ENCODE results near the gene CTDSP2. TPM values are rescaled to one million over a fixed set of nuclear protein-coding genes. Genes with fewer than 3 reads are reported as not detected.

CTDSP2 gene
- total RNA-seq, 1 experiment from 2014 or later = 14.2 TPM

DNA sequence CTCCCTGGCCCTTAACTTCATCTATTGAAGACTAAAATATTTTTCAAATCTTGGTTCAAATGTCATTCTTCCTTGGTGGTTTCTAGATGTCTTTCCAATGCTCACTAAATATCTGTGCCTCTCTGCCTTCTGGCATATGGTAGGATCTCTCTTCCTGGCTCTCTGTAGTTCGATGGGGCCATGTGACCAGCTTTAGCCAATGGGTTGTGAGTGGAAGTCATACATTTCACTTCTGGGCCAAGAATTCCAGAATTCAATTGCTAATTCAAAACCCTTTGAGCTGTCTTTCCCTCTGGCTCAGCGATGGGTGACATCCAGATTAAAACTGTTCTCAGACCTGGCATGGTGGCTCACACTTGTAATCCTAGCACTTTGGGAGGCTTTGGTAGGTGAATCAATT, 25.8 kb upstream of the CTDSP2 start:
- H3K9me3 ChIP-seq (ENCODE audit: low read length) = no peaks in the 10 kb centered on the region
- H3K27me3 ChIP-seq (ENCODE audit: low read length) = no peaks in the 10 kb centered on the region
- H3K4me1 ChIP-seq (ENCODE audit: low read length) = no peaks in the 10 kb centered on the region
- DNase-seq = no peak
- H3K79me2 ChIP-seq (ENCODE audit: low read length) = no peaks in the 10 kb centered on the region
- no peaks in the 10 kb centered on the region for H3K36me3 ChIP-seq (ENCODE audit: insufficient read depth, low read length)
- H2AFZ ChIP-seq (ENCODE audit: low read length) = no peak overlapping the region
- no peak overlapping the region for H3K9ac ChIP-seq (ENCODE audit: low read length)
- H3K9me2 ChIP-seq (replicated peaks; ENCODE audit: insufficient read depth, low read length) = no peaks in the 10 kb centered on the region
- H3K4me2 ChIP-seq (ENCODE audit: low read depth, low read length, poor library complexity, severe bottlenecking) = no peak overlapping the region
- H4K20me1 ChIP-seq (ENCODE audit: insufficient read depth, low read depth, low read length) = no peaks in the 10 kb centered on the region
- no peak overlapping the region for H3K27ac ChIP-seq (ENCODE audit: low read length)
- no peak overlapping the region for H3K4me3 ChIP-seq (ENCODE audit: low read length)

GRCh38 chr12:57869927-57870318, 23.4 kb upstream of the CTDSP2 start:
- H3K9ac ChIP-seq (ENCODE audit: low read length) = no peak overlapping the region
- no peak overlapping the region for H3K4me2 ChIP-seq (ENCODE audit: low read depth, low read length, poor library complexity, severe bottlenecking)
- no peak overlapping the region for H3K27ac ChIP-seq (ENCODE audit: low read length)
- no peaks in the 10 kb centered on the region for H3K9me2 ChIP-seq (replicated peaks; ENCODE audit: insufficient read depth, low read length)
- H2AFZ ChIP-seq (ENCODE audit: low read length) = no peak overlapping the region
- no peaks in the 10 kb centered on the region for H4K20me1 ChIP-seq (ENCODE audit: insufficient read depth, low read depth, low read length)
- no peaks in the 10 kb centered on the region for H3K27me3 ChIP-seq (ENCODE audit: low read length)
- DNase-seq = no peak
- H3K9me3 ChIP-seq (ENCODE audit: low read length) = no peaks in the 10 kb centered on the region
- H3K79me2 ChIP-seq (ENCODE audit: low read length) = no peaks in the 10 kb centered on the region
- no peak overlapping the region for H3K4me3 ChIP-seq (ENCODE audit: low read length)
- H3K36me3 ChIP-seq (ENCODE audit: insufficient read depth, low read length) = no peaks in the 10 kb centered on the region
- H3K4me1 ChIP-seq (ENCODE audit: low read length) = peaks cover 6% of the 10 kb centered on the region

DNA sequence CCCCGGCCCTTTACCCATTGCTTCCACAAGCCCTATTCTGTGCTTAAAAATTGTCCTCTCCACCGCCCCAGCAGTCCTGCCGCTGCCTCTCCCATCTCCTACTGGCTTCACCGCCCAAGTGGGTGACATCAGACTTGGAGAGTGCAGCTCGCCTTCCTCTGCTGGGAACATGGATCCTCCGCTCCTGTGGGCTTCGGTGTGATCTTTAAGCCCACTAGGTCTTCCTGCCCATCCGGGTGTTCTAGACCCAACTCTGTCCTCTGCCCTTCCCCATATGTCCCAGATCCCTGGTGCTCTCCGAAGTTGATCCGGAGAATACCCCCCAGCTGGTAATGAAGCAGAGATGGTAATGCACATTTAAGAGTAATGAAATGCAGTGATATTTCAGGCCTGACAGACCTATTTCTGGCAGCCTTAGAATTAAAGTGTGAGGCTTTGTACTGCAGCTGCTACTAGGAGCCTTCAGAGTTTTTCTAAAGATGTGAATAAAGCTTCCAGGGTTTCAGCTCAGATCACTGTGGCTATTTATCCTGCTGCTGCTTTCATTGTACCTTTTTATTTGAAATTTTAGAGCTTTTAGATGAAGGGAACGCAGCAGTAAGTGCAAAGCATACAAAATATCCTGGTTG, 22.9 kb upstream of the CTDSP2 start:
- Histone ChIP-seq H3K27me3 (ENCODE audit: low read length) (no peaks in the 10 kb centered on the region), H2AFZ (ENCODE audit: low read length) (no peak overlapping the region), H3K79me2 (ENCODE audit: low read length) (no peaks in the 10 kb centered on the region), H3K27ac (ENCODE audit: low read length) (no peak overlapping the region), H4K20me1 (ENCODE audit: insufficient read depth, low read depth, low read length) (no peaks in the 10 kb centered on the region), H3K9ac (ENCODE audit: low read length) (no peak overlapping the region), H3K9me3 (ENCODE audit: low read length) (no peaks in the 10 kb centered on the region), H3K4me2 (ENCODE audit: low read depth, low read length, poor library complexity, severe bottlenecking) (no peak overlapping the region), H3K4me1 (ENCODE audit: low read length) (peaks cover 9% of the 10 kb centered on the region), H3K36me3 (ENCODE audit: insufficient read depth, low read length) (no peaks in the 10 kb centered on the region), H3K4me3 (ENCODE audit: low read length) (no peak overlapping the region), H3K9me2 (replicated peaks; ENCODE audit: insufficient read depth, low read length) (no peaks in the 10 kb centered on the region)
- no peak for DNase-seq

GRCh38 chr12:57868851-57869268, 22.3 kb upstream of the CTDSP2 start:
- H3K9me3 ChIP-seq (ENCODE audit: low read length) = no peaks in the 10 kb centered on the region
- no peaks in the 10 kb centered on the region for H3K9me2 ChIP-seq (replicated peaks; ENCODE audit: insufficient read depth, low read length)
- H2AFZ ChIP-seq (ENCODE audit: low read length) = no peak overlapping the region
- H3K4me1 ChIP-seq (ENCODE audit: low read length) = peaks cover 9% of the 10 kb centered on the region
- H3K9ac ChIP-seq (ENCODE audit: low read length) = no peak overlapping the region
- no peaks in the 10 kb centered on the region for H3K27me3 ChIP-seq (ENCODE audit: low read length)
- H3K27ac ChIP-seq (ENCODE audit: low read length) = no peak overlapping the region
- H3K4me3 ChIP-seq (ENCODE audit: low read length) = no peak overlapping the region
- no peak overlapping the region for H3K4me2 ChIP-seq (ENCODE audit: low read depth, low read length, poor library complexity, severe bottlenecking)
- no peaks in the 10 kb centered on the region for H3K36me3 ChIP-seq (ENCODE audit: insufficient read depth, low read length)
- no peaks in the 10 kb centered on the region for H3K79me2 ChIP-seq (ENCODE audit: low read length)
- no peak for DNase-seq
- H4K20me1 ChIP-seq (ENCODE audit: insufficient read depth, low read depth, low read length) = no peaks in the 10 kb centered on the region

DNA sequence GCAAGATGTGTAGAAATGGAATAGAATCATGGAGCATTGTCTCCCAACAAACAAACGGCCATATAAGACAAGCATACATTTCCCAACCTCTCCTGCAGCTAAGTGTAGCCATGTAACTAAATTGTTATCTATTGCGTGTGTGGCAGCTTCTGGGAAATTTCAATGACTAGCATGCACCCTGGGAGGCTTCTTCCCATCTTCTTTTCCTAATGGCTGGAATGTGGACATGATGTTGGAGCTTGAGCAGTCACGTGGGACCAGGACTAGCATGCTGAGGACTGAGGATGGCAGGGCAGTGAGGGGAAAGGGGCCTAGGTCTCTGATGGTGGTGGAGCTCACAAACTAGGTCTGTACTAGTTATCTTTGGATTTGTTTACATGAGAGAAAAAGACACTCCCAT, 21.7 kb upstream of the CTDSP2 start:
- Histone ChIP-seq H3K4me1 (ENCODE audit: low read length) (peaks cover 9% of the 10 kb centered on the region), H3K27ac (ENCODE audit: low read length) (no peak overlapping the region), H3K9me3 (ENCODE audit: low read length) (no peaks in the 10 kb centered on the region), H3K9me2 (replicated peaks; ENCODE audit: insufficient read depth, low read length) (no peaks in the 10 kb centered on the region), H2AFZ (ENCODE audit: low read length) (no peak overlapping the region), H3K79me2 (ENCODE audit: low read length) (no peaks in the 10 kb centered on the region), H3K36me3 (ENCODE audit: insufficient read depth, low read length) (no peaks in the 10 kb centered on the region), H4K20me1 (ENCODE audit: insufficient read depth, low read depth, low read length) (no peaks in the 10 kb centered on the region), H3K9ac (ENCODE audit: low read length) (no peak overlapping the region), H3K27me3 (ENCODE audit: low read length) (0 out of 2 replicates have a peak, but pooled peaks cover 2% of the 10 kb centered on the region), H3K4me3 (ENCODE audit: low read length) (no peak overlapping the region), H3K4me2 (ENCODE audit: low read depth, low read length, poor library complexity, severe bottlenecking) (no peak overlapping the region)
- DNase-seq = no peak

GRCh38 chr12:57866308-57867019, 19.9 kb upstream of the CTDSP2 start:
- Histone ChIP-seq H3K4me1 (ENCODE audit: low read length) (peaks cover 9% of the 10 kb centered on the region), H3K9me3 (ENCODE audit: low read length) (no peaks in the 10 kb centered on the region), H2AFZ (ENCODE audit: low read length) (no peak overlapping the region), H3K4me3 (ENCODE audit: low read length) (no peak overlapping the region), H3K4me2 (ENCODE audit: low read depth, low read length, poor library complexity, severe bottlenecking) (no peak overlapping the region), H3K9ac (ENCODE audit: low read length) (no peak overlapping the region), H3K36me3 (ENCODE audit: insufficient read depth, low read length) (no peaks in the 10 kb centered on the region), H3K9me2 (replicated peaks; ENCODE audit: insufficient read depth, low read length) (no peaks in the 10 kb centered on the region), H4K20me1 (ENCODE audit: insufficient read depth, low read depth, low read length) (no peaks in the 10 kb centered on the region), H3K27ac (ENCODE audit: low read length) (no peak overlapping the region), H3K79me2 (ENCODE audit: low read length) (no peaks in the 10 kb centered on the region), H3K27me3 (ENCODE audit: low read length) (0 out of 2 replicates have a peak, but pooled peaks cover 2% of the 10 kb centered on the region)
- no peak for DNase-seq

DNA sequence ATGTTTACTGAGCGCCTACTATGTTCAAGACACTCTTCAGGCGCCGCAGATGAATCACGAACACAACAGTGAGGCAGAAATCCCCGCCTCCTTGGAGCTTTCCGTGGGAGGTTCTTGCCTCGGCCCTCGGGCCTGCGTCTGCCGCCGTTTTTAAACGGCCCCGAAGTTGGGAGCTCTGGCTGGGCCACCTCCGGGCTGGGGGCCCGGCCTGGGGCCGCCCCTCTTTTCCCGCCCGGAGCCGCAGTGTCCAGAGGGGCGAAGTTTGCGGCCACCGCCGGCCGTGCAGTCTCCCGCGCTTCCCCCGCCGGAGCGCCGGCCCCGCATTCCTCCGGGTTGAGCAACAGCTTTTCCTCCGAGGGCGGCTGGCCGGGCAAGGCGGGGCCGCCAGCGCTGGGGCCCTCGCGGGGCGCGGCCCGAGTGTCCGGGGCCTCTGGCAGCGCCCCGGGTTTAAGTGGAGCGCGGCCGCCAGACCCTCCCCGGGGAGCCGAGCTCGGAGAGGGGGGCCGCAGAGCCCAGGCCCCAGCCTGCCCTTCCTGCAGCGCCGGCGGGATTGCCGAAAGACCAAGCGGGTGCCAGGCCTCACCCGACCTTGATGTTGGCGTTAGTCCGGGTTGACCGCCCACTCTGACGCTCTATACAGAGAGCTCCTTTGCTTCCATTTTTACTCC, 18.7 kb upstream of the CTDSP2 start:
- H3K79me2 ChIP-seq (ENCODE audit: low read length) = no peaks in the 10 kb centered on the region
- H3K27ac ChIP-seq (ENCODE audit: low read length) = no peak overlapping the region
- H3K4me2 ChIP-seq (ENCODE audit: low read depth, low read length, poor library complexity, severe bottlenecking) = peak overlapping the region; percentile 64
- no peaks in the 10 kb centered on the region for H3K36me3 ChIP-seq (ENCODE audit: insufficient read depth, low read length)
- H3K4me3 ChIP-seq (ENCODE audit: low read length) = peak overlapping the region; percentile 56
- peaks cover 9% of the 10 kb centered on the region for H3K4me1 ChIP-seq (ENCODE audit: low read length)
- no peak overlapping the region; the same call in 1 of the 2 replicates for H2AFZ ChIP-seq (ENCODE audit: low read length)
- H3K9me3 ChIP-seq (ENCODE audit: low read length) = no peaks in the 10 kb centered on the region
- H3K9ac ChIP-seq (ENCODE audit: low read length) = peak overlapping the region; percentile 36; the same call in 1 of the 2 replicates
- 0 out of 2 replicates have a peak, but pooled peaks cover 2% of the 10 kb centered on the region for H3K27me3 ChIP-seq (ENCODE audit: low read length)
- no peaks in the 10 kb centered on the region for H4K20me1 ChIP-seq (ENCODE audit: insufficient read depth, low read depth, low read length)
- no peaks in the 10 kb centered on the region for H3K9me2 ChIP-seq (replicated peaks; ENCODE audit: insufficient read depth, low read length)
- DNase-seq = no peak

- DNase-seq = no peak
- Histone ChIP-seq H3K4me1 (ENCODE audit: low read length) (peaks cover 9% of the 10 kb centered on the region), H3K36me3 (ENCODE audit: insufficient read depth, low read length) (no peaks in the 10 kb centered on the region), H4K20me1 (ENCODE audit: insufficient read depth, low read depth, low read length) (no peaks in the 10 kb centered on the region), H3K9me2 (replicated peaks; ENCODE audit: insufficient read depth, low read length) (no peaks in the 10 kb centered on the region), H3K27me3 (ENCODE audit: low read length) (0 out of 2 replicates have a peak, but pooled peaks cover 2% of the 10 kb centered on the region), H2AFZ (ENCODE audit: low read length) (no peak overlapping the region; the same call in 1 of the 2 replicates), H3K9me3 (ENCODE audit: low read length) (no peaks in the 10 kb centered on the region), H3K27ac (ENCODE audit: low read length) (no peak overlapping the region), H3K4me2 (ENCODE audit: low read depth, low read length, poor library complexity, severe bottlenecking) (peak overlapping the region; percentile 64), H3K4me3 (ENCODE audit: low read length) (peak overlapping the region; percentile 56), H3K9ac (ENCODE audit: low read length) (peak overlapping the region; percentile 36; the same call in 1 of the 2 replicates), H3K79me2 (ENCODE audit: low read length) (no peaks in the 10 kb centered on the region)
These were observed 18.0 kb upstream of the CTDSP2 start for GRCh38 chr12:57864442-57865083.
